NCI-H2029 (cell line): Measurements from ENCODE around the gene TMEM132D.

Experiments
- DNase-seq: peaks from one replicate; lab custom pipeline; 2025; lab: John Stamatoyannopoulos, UW

Gene TMEM132D

GRCh38 chr12:129534966-129535750, 368.7 kb downstream of the TMEM132D start:
- no peak for DNase-seq

- DNase-seq: no peak
These were observed 370.9 kb downstream of the TMEM132D start for GRCh38 chr12:129532707-129533499.

GRCh38 chr12:129532082-129532481, 371.7 kb downstream of the TMEM132D start:
- DNase-seq: no peak

- no peak for DNase-seq
These were observed 372.8 kb downstream of the TMEM132D start for GRCh38 chr12:129530984-129531383.

GRCh38 chr12:129530517-129530916, 373.3 kb downstream of the TMEM132D start:
- DNase-seq: no peak

GRCh38 chr12:129527506-129527905, 376.3 kb downstream of the TMEM132D start:
- DNase-seq: no peak

- DNase-seq: no peak
These were observed 380.2 kb downstream of the TMEM132D start for GRCh38 chr12:129523621-129524020.

- DNase-seq: no peak
These were observed 383.1 kb downstream of the TMEM132D start for GRCh38 chr12:129520739-129521138.

GRCh38 chr12:129503802-129504201, 400.0 kb downstream of the TMEM132D start:
- no peak for DNase-seq

- DNase-seq: no peak
These were observed 407.6 kb downstream of the TMEM132D start for GRCh38 chr12:129496226-129496625.

- DNase-seq: peak; percentile 88
These were observed 409.1 kb downstream of the TMEM132D start for GRCh38 chr12:129494766-129495165.

GRCh38 chr12:129494260-129494659, 409.6 kb downstream of the TMEM132D start:
- no peak for DNase-seq

GRCh38 chr12:129489100-129489676, 414.6 kb downstream of the TMEM132D start:
- no peak for DNase-seq

GRCh38 chr12:129486931-129487330, 416.9 kb downstream of the TMEM132D start:
- peak; percentile 35 for DNase-seq

GRCh38 chr12:129483111-129483893, 420.5 kb downstream of the TMEM132D start:
- no peak for DNase-seq

- no peak for DNase-seq
These were observed 421.9 kb downstream of the TMEM132D start for GRCh38 chr12:129481921-129482320.

- no peak for DNase-seq
These were observed 433.6 kb downstream of the TMEM132D start for GRCh38 chr12:129470196-129470595.

GRCh38 chr12:129467726-129468125, 436.1 kb downstream of the TMEM132D start:
- DNase-seq: peak; percentile 59

- peak; percentile 35 for DNase-seq
These were observed 436.5 kb downstream of the TMEM132D start for GRCh38 chr12:129467289-129467688.

- DNase-seq: no peak
These were observed 437.3 kb downstream of the TMEM132D start for GRCh38 chr12:129466499-129466898.

- no peak for DNase-seq
These were observed 443.9 kb downstream of the TMEM132D start for GRCh38 chr12:129459886-129460285.

GRCh38 chr12:129446696-129447095, 457.1 kb downstream of the TMEM132D start:
- no peak for DNase-seq
